GM13977 (cell line): ENCODE measurements around the gene PROSER1.

Source experiments
- DNase-seq: peaks from one replicate; pipeline ENCODE4 v3.0.0; 2012; ENCODE audit warnings: low spot score
- in situ Hi-C: fragments of 300-500 bp; cut with MboI; formaldehyde crosslinking; loops from one replicate; pipeline ENCODE4 v1.12.0; 2022; ENCODE audit warnings: low sequenced_read_pairs, low pct_unique_long_range_greater_than_20kb, mixed read lengths, inconsistent platforms; ENCODE audit not compliant: unreplicated experiment
- TF ChIP-seq, protein P1 (sequence below): IDR thresholded peaks from 2 replicates; pipeline ENCODE4 v1.5.1; 2012; ENCODE audit warnings: mild to moderate bottlenecking, control low read depth; ENCODE audit not compliant: insufficient read depth; ENCODE audit errors: extremely low read depth, missing control alignments

The PROSER1 gene

DNA sequence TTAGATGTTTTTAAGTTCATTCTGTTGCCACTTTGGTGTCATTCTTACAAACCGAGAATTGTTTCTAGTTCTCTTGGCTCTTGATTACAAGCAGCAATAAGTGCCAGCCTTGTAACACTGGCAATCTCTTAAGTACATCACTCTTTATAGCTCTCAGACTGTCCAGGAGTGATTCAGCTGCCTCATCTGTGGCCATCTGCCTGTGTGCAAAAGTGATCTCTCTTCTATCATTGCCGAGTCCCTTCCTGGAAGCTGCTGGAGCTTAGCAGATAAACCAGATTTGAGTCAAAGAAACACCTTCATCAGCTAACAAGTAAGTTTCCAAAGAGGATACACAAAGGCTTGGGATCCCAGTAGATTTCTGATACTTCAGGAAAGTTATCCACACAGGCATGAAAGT lies 70.4 kb downstream of the PROSER1 start:
- no peak for DNase-seq
- in situ Hi-C loops = no loop called here
- TF ChIP-seq, protein P1, sequence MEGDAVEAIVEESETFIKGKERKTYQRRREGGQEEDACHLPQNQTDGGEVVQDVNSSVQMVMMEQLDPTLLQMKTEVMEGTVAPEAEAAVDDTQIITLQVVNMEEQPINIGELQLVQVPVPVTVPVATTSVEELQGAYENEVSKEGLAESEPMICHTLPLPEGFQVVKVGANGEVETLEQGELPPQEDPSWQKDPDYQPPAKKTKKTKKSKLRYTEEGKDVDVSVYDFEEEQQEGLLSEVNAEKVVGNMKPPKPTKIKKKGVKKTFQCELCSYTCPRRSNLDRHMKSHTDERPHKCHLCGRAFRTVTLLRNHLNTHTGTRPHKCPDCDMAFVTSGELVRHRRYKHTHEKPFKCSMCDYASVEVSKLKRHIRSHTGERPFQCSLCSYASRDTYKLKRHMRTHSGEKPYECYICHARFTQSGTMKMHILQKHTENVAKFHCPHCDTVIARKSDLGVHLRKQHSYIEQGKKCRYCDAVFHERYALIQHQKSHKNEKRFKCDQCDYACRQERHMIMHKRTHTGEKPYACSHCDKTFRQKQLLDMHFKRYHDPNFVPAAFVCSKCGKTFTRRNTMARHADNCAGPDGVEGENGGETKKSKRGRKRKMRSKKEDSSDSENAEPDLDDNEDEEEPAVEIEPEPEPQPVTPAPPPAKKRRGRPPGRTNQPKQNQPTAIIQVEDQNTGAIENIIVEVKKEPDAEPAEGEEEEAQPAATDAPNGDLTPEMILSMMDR = no peak

DNA sequence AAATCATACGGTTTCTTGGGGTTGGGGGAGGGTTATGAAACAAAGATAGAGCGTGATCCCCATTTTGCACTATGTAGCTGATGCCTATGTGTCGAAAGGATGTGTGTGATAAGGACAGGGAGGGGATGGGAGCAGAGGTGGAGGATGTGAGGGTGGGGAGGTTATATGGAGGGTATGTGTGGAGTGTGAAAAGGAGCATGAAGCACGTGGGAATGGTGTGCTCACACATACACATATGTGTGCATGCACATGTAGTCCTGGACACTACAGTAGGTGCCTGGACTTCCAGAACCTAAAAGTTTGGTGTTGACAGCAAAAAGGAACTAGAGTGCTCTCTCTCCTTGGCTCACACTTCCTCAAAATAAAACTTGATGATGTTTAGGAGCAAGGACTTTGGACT lies 72.6 kb downstream of the PROSER1 start:
- TF ChIP-seq, protein P1 = no peak
- DNase-seq = no peak
- in situ Hi-C loops = no loop called here

DNA sequence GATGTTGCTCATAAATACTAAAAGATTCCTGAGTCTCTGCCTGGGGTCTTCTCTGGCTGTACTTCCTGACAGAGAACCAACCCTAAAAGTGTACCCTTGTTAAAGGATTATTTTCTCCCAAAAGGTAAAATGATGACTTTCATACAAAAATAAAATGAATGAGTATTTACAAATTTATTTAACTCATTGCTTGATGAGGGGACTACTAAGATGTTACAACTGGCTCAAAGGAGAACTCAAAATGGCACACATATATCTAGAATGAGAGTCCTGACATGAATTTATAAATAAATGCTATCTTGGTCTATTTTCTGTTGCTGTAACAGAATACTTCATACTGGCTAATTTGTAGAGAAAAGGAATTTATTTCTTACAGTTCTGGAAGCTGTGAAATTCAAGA lies 77.7 kb downstream of the PROSER1 start:
- DNase-seq = no peak
- in situ Hi-C loops = no loop called here
- TF ChIP-seq, protein P1 = no peak
